BLaER1 treated with 17β-estradiol and CSF1 and Interleukin-3, amounts not matched to agents 10 nM and 100 nM (cell line): Measurements from ENCODE around the gene DOK1.

Experiments used
- H3K27ac ChIP-seq, 11 experiments: shearing (Covaris generic); formaldehyde crosslinking; 2 replicates each; pipeline ENCODE4 v1.8.1; 2022
- H3K27me3 ChIP-seq, 11 experiments: shearing (Covaris generic); formaldehyde crosslinking; 2 replicates each; pipeline ENCODE4 v1.8.1; 2022
- H3K36me3 ChIP-seq, 11 experiments: shearing (Covaris generic); formaldehyde crosslinking; 2 replicates each; pipeline ENCODE4 v1.8.1; 2022
- H3K4me1 ChIP-seq, 10 experiments: shearing (Covaris generic); formaldehyde crosslinking; 2 replicates each; pipeline ENCODE4 v1.8.1; 2022
- H3K4me2 ChIP-seq, 11 experiments: shearing (Covaris generic); formaldehyde crosslinking; 2 replicates each; pipeline ENCODE4 v1.8.1; 2022
- H3K4me3 ChIP-seq, 10 experiments: shearing (Covaris generic); formaldehyde crosslinking; 2 replicates each; pipeline ENCODE4 v1.8.1; 2022
- H3K9ac ChIP-seq, 11 experiments: shearing (Covaris generic); formaldehyde crosslinking; 2 replicates each; pipeline ENCODE4 v1.8.1; 2022
- H3K9me3 ChIP-seq, 11 experiments: shearing (Covaris generic); formaldehyde crosslinking; replicated peaks in 1 of 11; 2 replicates each; pipeline ENCODE4 v1.8.1; 2022
- H4K20me1 ChIP-seq, 11 experiments: shearing (Covaris generic); formaldehyde crosslinking; 2 replicates each; pipeline ENCODE4 v1.8.1; 2022
- Cebpa-rat ChIP-seq, 11 experiments: shearing (Covaris generic); IDR thresholded peaks; 2 replicates each; pipeline ENCODE4 v1.8.1; 2022

DOK1 gene

DNA sequence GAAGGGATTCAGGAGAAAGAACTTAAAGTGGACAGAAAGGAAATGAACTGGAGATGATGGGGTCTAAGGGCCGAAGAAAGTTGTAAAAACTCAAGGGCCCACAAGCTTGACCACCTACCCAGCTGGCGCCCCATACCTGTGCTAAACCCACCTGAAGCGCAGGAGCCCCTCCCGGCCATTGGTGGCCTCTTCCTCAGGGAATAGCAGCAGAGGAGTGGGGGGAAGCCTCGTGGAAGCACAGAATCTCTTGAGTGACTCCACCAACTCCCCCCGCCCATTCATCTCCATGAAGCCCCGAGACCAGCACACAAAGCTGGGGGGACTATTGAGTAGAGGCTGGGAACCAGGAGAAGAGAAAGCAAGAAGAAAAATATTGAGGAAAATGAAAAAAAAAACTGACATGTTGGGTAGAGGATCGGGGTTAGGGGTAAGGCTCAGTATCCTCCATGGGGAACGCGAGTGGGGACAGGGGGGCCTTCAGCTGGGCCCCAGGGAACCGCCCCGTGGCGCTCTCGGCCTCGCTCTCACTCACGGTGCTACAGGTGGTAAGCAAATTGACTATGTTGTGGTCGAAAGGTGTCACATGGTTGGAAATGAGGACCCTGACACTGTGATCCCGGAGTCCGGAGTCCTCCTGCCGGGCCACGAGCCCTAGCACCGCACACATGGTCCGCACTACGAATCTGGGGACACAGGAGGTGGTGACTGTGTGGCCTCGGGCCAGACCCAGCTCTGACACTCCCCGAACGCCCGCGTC lies 25.7 kb upstream of the DOK1 start:
- H3K36me3 ChIP-seq = peaks cover 39 to 56% (median 48%) of the 10 kb centered on the region in 11 experiments
- H3K4me1 ChIP-seq = peaks cover 26 to 54% (median 49%) of the 10 kb centered on the region in 10 experiments
- peaks cover 0 to 27% (median 16%) of the 10 kb centered on the region in 11 experiments; a peak in 10 of 22 replicates for H4K20me1 ChIP-seq
- TF ChIP-seq Cebpa-rat (IDR thresholded peaks at IDR 0.05) = no peak
- H3K4me2 ChIP-seq = peak overlapping the region; percentile 93 to 99 (median 98)
- H3K27me3 ChIP-seq = no peaks in the 10 kb centered on the region
- H3K4me3 ChIP-seq = peak overlapping the region; percentile 81 to 94 (median 86)
- peak overlapping the region; percentile 91 to 99 (median 97) for H3K27ac ChIP-seq
- H3K9me3 ChIP-seq = 0 out of 22 replicates have a peak, but pooled peaks cover 0 to 6% (median 0%) of the 10 kb centered on the region in 11 experiments
- peak overlapping the region; percentile 88 to 99 (median 97) for H3K9ac ChIP-seq

DNA sequence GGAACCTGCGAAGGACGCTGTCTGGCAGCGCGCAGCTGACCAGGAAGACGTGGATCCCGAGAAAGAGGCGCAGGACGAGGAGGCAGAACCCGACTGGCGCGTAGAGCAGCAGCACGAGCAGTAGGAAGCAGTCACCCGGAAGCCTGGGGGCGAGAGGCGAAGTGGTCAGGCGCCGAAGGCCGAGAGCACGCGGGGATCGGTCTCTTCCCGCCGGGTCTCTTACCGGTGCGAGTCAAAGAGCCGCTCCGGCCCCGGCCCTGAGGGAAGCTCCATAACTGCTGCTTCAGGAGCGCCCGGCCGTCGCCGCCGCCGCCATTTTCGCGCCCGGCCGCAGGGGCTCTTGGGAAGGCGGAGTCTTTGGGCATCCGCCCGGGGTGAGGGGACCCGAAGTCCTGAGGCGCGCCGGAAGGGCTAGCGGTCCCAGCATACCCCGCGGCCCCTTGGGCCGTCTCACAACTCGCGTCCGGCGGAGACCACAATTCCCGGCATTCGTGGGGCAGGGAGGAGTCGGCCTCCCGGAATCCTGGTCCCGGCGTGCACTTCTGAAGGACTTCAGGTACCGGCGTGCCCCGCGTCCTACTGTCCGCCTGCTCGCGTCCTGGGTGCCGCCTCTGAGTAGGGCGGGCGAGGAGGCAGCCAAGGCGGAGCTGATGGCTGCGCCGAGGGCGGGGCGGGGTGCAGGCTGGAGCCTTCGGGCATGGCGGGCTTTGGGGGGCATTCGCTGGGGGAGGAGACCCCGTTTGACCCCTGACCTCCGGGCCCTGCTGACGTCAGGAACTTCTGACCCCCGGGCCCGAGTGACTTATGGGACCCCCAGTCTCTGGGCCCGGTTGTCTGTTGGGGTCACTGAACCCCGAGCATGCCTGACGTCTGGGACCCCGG lies 24.9 kb upstream of the DOK1 start, which contains the start of the genes AUP1 and HTRA2:
AUP1 (minus strand) TSS at position 350 of the 882 bp plus-strand sequence; CDS start at position 273, 77 bp downstream.
HTRA2 (plus strand) TSS at position 577 of the 882 bp plus-strand sequence; CDS start at position 651, 74 bp downstream.
- Histone ChIP-seq H3K4me1 (peaks cover 26 to 55% (median 49%) of the 10 kb centered on the region in 10 experiments), H3K27ac (peak within 1 kb of the TSS; percentile 91 to 99 (median 97)), H4K20me1 (peaks cover 0 to 27% (median 16%) of the 10 kb centered on the region in 11 experiments; a peak in 10 of 22 replicates), H3K9me3 (0 out of 22 replicates have a peak, but pooled peaks cover 0 to 6% (median 0%) of the 10 kb centered on the region in 11 experiments), H3K27me3 (no peaks in the 10 kb centered on the region), H3K36me3 (peaks cover 47 to 61% (median 52%) of the 10 kb centered on the region in 11 experiments), H3K4me3 (peak within 1 kb of the TSS; percentile 81 to 94 (median 86)), H3K9ac (peak within 1 kb of the TSS; percentile 88 to 99 (median 97)), H3K4me2 (peak within 1 kb of the TSS; percentile 94 to 99 (median 98))
- no peak for TF ChIP-seq Cebpa-rat (IDR thresholded peaks at IDR 0.05)

DNA sequence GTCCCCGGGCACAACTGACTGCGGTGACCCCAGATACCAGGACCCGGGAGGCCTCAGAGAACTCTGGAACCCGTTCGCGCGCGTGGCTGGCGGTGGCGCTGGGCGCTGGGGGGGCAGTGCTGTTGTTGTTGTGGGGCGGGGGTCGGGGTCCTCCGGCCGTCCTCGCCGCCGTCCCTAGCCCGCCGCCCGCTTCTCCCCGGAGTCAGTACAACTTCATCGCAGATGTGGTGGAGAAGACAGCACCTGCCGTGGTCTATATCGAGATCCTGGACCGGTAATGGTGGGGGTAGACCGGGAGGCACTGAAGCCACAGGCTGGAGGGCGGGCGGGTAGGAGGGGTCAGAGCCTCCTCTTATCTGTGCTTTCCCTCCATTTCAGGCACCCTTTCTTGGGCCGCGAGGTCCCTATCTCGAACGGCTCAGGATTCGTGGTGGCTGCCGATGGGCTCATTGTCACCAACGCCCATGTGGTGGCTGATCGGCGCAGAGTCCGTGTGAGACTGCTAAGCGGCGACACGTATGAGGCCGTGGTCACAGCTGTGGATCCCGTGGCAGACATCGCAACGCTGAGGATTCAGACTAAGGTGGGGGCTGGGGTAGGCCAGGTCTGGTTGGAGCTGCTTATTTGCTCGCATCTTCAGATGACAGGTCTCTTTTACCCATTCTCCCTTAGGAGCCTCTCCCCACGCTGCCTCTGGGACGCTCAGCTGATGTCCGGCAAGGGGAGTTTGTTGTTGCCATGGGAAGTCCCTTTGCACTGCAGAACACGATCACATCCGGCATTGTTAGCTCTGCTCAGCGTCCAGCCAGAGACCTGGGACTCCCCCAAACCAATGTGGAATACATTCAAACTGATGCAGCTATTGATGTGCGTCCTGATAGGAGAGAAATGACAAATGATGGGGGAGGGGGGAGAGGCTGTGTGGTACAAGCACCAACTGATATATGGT lies 24.0 kb upstream of the DOK1 start:
- Histone ChIP-seq H3K36me3 (peaks cover 45 to 56% (median 49%) of the 10 kb centered on the region in 11 experiments), H3K27me3 (no peaks in the 10 kb centered on the region), H3K4me2 (peak overlapping the region; percentile 90 to 99 (median 97)), H4K20me1 (peaks cover 0 to 27% (median 16%) of the 10 kb centered on the region in 11 experiments; a peak in 10 of 22 replicates), H3K4me1 (peaks cover 26 to 54% (median 49%) of the 10 kb centered on the region in 10 experiments), H3K27ac (peak overlapping the region; percentile 60 to 99 (median 97); a peak in 21 of 22 replicates), H3K9me3 (0 out of 22 replicates have a peak, but pooled peaks cover 0 to 6% (median 0%) of the 10 kb centered on the region in 11 experiments), H3K9ac (peak overlapping the region; percentile 88 to 99 (median 97)), H3K4me3 (peak overlapping the region; percentile 81 to 94 (median 86))
- TF ChIP-seq Cebpa-rat (IDR thresholded peaks at IDR 0.05) = no peak

DNA sequence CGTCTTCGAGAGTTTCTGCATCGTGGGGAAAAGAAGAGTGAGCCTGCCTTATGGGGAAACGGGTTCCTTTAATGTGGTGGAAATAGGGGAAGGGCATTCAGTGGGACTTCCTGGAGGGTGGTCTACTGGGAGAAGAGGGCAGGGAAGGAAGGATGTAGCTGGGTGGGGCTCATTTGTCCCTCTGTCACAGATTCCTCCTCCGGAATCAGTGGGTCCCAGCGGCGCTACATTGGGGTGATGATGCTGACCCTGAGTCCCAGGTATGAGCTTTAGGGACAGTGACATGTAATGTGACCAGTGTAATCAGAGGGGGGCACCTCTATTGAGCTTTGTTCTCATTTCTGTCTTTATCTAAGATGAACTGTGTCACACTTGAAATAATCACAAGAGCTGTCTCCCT lies 22.9 kb upstream of the DOK1 start:
- H3K4me1 ChIP-seq = peaks cover 26 to 45% (median 42%) of the 10 kb centered on the region in 10 experiments
- peak overlapping the region in 10 of 11 experiments; percentile 29 to 99 (median 97); a peak in 18 of 22 replicates for H3K27ac ChIP-seq
- H3K4me3 ChIP-seq = peak overlapping the region; percentile 81 to 94 (median 86)
- peak overlapping the region; percentile 88 to 99 (median 97) for H3K9ac ChIP-seq
- H3K36me3 ChIP-seq = peaks cover 34 to 44% (median 39%) of the 10 kb centered on the region in 11 experiments
- peak overlapping the region; percentile 90 to 99 (median 97) for H3K4me2 ChIP-seq
- 0 out of 22 replicates have a peak, but pooled peaks cover 0 to 6% (median 0%) of the 10 kb centered on the region in 11 experiments for H3K9me3 ChIP-seq
- no peaks in the 10 kb centered on the region for H3K27me3 ChIP-seq
- H4K20me1 ChIP-seq = peaks cover 0 to 27% (median 16%) of the 10 kb centered on the region in 11 experiments; a peak in 10 of 22 replicates
- no peak for TF ChIP-seq Cebpa-rat (IDR thresholded peaks at IDR 0.05)

DNA sequence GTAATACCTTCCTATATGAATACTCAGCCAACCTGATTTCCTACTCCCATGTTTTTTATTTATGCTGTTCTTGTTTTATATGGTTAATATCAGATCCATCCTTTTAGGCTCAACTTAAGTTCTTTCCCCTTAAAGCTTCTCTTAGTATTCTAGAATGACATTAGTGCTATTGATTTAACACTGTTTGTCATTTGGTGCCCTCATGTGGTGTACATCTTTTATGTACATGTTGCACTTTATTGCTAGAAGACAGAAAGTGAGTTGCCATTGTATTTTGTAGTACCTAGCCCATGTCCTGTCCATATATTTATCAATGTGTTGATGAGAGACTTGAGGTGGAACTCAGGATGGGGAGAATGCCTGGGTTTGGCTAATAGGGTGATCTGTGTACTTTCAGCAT lies 22.3 kb upstream of the DOK1 start:
- Histone ChIP-seq H3K27ac (peak overlapping the region in 6 of 11 experiments; percentile 29 to 99 (median 96); a peak in 11 of 22 replicates), H3K4me1 (peaks cover 26 to 39% (median 37%) of the 10 kb centered on the region in 10 experiments), H3K27me3 (no peaks in the 10 kb centered on the region), H4K20me1 (peaks cover 0 to 21% (median 16%) of the 10 kb centered on the region in 11 experiments; a peak in 9 of 22 replicates), H3K9ac (peak overlapping the region in 10 of 11 experiments; percentile 88 to 99 (median 96); a peak in 15 of 22 replicates), H3K4me2 (peak overlapping the region; percentile 90 to 99 (median 97)), H3K9me3 (0 out of 22 replicates have a peak, but pooled peaks cover 0 to under 1% (median 0%) of the 10 kb centered on the region in 11 experiments), H3K4me3 (peak overlapping the region in 8 of 10 experiments; percentile 81 to 94 (median 88); a peak in 17 of 20 replicates), H3K36me3 (peaks cover 28 to 39% (median 34%) of the 10 kb centered on the region in 11 experiments)
- TF ChIP-seq Cebpa-rat (IDR thresholded peaks at IDR 0.05) = no peak

GRCh38 chr2:74533464-74533863 lies 21.1 kb upstream of the DOK1 start:
- no peak overlapping the region for H3K4me2 ChIP-seq
- peaks cover 0 to 13% (median 4%) of the 10 kb centered on the region in 11 experiments; a peak in 8 of 22 replicates for H4K20me1 ChIP-seq
- H3K9me3 ChIP-seq = no peaks in the 10 kb centered on the region
- peaks cover 16 to 26% (median 22%) of the 10 kb centered on the region in 11 experiments for H3K36me3 ChIP-seq
- H3K4me3 ChIP-seq = no peak overlapping the region
- no peaks in the 10 kb centered on the region for H3K27me3 ChIP-seq
- peaks cover 17 to 27% (median 24%) of the 10 kb centered on the region in 10 experiments for H3K4me1 ChIP-seq
- no peak overlapping the region for H3K27ac ChIP-seq
- TF ChIP-seq Cebpa-rat (IDR thresholded peaks at IDR 0.05) = no peak
- no peak overlapping the region for H3K9ac ChIP-seq

- no peak overlapping the region for H3K27ac ChIP-seq
- H3K36me3 ChIP-seq = peaks cover 15 to 25% (median 21%) of the 10 kb centered on the region in 11 experiments
- H3K4me1 ChIP-seq = peaks cover 22 to 32% (median 29%) of the 10 kb centered on the region in 10 experiments
- no peak overlapping the region for H3K4me2 ChIP-seq
- no peak overlapping the region for H3K4me3 ChIP-seq
- peaks cover 0 to 5% (median 0%) of the 10 kb centered on the region in 11 experiments; a peak in 3 of 22 replicates for H4K20me1 ChIP-seq
- H3K9me3 ChIP-seq = no peaks in the 10 kb centered on the region
- no peak for TF ChIP-seq Cebpa-rat (IDR thresholded peaks at IDR 0.05)
- no peak overlapping the region for H3K9ac ChIP-seq
- no peaks in the 10 kb centered on the region for H3K27me3 ChIP-seq
Measured at GRCh38 chr2:74534411-74534810, 20.1 kb upstream of the DOK1 start.
